ENCODE results near the gene NLK.
"Not testable (repeated sequence)": the region's sequence is repeated elsewhere in the genome, so short reads cannot be mapped to it uniquely, and the experiment has no call there.

Gene NLK

DNA sequence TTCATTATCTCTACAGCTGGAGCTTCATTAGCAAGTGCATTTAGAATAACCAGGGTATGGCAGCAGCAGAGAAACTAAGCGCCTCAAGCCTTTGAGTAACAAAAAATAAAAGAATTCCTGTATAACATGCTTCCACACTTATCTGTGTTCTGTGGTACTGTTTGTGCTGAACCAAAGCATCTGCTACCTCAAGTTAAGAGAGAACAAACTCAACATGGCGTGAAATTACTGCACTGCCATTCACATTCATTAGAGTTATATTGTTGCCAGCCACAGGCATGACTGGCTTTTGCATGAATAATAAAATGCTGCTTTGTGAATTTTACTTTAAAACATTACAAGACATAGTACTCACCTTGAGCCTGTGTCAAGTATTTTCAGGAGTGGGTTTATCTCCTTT lies 76.6 kb downstream of the NLK start:
- DNase-seq = no peak

DNA sequence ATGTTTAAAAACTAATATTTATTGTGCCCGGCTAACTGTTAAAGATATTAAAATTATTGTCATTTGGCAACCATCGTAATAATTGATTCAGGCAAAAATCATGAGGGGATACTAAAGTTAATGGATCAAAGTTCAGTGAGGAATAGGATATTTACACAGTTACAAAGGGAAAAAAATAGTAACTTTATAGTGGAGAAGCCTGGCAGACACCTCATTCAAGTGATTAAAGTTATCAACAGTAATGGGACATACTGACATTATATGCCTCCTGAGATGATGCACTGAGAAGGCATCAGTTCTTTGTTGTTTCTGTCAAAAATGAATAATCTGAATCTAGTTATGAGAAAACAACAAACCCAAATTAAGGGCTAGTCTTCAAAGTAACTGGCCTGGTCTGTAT lies 77.1 kb downstream of the NLK start:
- no peak for DNase-seq

DNA sequence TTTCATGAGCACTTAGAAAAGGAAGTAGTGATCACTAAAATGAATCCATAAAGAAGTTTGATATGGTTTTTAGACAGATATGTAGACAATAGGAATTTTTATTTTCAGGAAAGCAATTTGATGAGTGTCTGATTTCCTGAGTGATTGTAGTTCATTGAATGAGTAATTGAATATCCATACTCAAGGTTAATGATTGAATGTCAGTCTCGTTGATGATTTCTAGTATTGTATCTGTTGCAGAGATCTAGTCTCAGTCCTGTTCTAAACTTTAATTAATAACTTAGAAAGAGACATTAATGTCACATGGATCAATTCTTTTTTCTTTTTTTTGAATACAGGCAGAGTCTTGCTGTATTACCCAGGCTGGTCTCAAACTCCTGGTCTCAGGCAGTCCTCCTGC lies 78.3 kb downstream of the NLK start:
- DNase-seq = no peak

DNA sequence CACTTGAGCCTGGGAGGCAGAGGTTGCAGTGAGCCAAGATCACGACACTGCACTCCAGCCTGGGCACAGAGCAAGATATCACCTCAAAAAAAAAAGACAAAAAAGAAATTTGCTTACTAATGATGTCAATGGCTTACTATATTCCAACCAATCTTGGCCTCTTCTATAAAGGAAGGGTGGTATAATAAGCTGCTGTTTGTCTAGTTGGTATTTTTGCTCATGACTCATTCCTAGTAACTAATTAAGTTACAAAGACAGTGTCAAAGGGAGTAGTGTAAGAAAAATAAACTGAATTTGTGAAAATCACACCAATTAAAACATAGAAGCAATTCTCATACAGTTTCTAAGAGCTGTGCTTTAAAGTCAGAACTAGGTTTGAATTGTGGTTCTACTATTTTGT lies 82.5 kb downstream of the NLK start:
- DNase-seq = no peak

DNA sequence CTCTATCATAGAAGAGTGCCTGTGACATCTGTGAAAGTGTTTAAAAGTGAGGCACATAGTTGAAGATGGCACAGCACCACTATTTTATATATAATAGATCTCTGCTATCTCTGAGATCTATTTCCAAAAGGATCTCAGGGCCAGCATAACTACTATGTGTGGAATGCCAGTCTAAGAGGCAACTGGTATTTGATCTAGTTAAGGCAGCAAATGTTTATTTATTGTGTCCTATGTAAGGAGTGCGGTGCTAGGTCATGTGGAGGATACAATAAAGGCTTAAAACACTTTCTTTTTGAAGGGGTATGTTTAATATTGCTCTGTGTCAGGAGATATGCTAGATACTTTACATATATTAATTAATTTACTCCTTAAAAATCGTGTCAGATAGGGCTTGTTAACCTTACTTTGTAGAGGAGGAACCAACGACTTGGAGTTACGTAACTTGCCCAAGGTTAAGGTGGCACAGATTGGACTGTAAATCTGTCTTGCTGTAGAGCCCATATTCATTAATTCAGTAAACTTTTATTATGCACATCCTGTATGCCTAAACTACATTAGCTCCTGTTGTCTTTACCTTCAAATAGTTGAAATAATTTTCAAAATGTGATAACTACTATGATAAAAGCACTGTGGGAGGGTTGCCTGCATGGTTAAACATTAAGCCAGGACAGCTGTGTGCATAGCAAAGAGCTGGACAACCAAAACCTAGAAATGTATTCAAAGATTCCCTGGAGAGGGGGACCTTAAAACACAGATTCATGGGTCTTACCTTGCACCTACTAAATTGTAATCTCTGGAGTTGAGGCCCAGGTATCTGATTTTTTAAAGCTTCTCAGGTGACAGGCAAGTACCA lies 83.3 kb downstream of the NLK start:
- no peak for DNase-seq

DNA sequence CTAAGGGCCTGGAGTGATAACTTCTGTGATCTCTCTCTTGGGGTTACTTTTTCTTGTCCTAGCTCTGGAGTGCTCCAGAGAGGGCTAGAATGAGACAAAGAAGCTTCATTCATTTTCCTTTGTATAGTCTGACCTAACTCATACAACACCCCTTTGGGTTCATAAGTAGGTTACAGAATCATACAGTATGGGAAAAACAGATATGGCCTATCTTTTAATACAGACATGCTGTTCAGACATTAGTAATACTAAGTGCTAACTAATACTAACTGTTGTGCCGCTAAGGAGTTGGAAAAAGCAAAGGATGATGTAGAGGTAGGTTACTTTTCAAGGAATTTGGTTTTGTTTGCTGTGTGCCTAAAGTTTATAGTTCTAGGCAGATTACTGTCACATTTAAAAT lies 84.7 kb downstream of the NLK start:
- DNase-seq = no peak

DNA sequence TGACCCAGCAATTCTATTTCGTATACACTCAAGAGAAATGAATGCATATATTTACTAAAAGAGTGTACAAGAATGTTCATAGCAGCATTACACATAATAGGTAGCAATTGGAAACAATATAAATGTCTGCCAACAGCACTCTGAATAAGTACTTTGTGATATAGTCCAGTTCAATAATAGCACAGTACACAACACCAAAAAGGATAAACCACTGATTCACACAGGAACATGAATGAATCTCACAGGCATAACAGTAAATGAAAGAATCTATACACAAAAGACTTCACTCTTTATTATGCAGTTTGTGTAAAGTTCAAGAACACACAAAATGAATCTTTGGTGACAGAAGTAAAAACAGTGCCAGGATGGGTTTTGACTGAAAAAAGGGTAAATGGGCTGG lies 86.3 kb downstream of the NLK start:
- DNase-seq = no peak

- no peak for DNase-seq
Observed at GRCh38 chr17:28130472-28130871, 88.0 kb downstream of the NLK start.

GRCh38 chr17:28131599-28131998 lies 89.1 kb downstream of the NLK start:
- no peak for DNase-seq

DNA sequence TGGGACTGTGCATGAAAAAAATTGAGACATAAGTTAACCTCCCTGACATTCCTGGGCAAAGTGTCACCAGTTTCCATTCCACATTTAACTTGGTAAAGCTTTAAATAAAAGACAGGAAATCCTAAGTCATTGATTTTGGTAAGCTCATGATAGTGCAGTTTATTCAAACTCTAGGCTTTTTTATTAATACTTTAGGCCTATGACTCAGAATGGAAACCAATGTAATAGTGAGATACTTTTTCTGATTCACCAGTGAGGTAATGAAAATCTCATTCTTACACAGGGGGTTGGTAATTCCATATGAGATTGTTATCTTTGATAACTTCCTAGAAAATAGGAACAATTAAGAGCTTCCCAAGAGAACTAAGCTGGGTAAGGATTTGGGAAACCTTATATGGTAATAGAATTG lies 91.1 kb downstream of the NLK start:
- no peak for DNase-seq

DNA sequence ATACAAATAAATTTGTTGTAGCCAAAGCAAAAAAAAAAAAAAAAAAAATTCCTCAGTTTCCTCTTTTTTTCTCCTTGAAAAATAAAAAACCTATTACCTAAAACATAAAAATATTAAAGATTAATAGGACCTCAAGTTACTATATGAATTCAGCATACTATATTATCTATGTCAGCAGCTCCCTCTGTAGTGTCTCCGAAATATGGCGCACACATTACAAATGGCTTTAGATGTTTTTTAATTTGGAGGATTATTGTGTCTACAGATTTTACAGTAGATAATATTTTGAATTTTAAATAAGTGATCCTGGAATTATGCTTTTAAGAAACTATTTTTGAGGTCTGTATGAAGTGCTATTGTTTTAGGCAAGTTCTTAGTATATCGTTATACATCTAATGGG lies 94.4 kb downstream of the NLK start:
- no peak for DNase-seq

GRCh38 chr17:28139822-28140221 lies 97.3 kb downstream of the NLK start:
- DNase-seq = no peak

DNA sequence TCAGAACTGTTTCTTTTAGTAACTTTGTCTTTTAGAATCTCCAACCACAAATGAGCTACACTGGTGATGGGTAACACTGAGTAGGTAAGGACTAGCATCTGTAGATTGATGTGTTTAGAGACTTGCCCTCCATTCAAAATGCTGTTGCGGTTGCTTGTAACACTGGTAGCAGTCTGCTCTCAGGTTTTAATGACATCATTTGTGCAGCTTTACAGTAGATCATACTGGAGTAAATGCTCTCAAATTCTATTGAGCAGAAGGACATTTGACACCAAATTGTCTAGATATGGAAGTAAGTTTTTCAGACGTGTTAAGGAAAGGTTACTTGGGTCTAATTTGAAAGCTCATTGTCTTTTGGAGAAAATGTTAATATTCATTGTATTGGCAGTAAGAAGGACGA lies 98.8 kb downstream of the NLK start:
- DNase-seq = no peak

DNA sequence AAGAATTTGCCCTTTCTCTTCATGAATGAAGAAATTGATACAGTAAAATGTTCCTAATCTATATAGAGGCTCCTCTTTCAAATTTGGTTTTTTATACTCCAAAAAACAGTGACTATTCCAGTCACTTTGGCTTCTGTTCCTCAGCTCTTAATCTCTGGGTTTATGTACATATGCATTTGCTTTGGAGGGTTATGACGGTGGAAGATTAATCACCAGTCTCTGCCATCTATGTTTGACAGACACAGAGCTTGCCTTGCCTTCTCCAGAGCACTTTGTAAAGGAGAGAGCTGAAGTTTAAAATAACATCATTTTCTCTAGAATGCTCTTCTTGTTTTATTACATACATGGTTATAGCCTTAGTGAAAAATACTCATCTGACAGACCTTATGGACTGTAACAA lies 99.3 kb downstream of the NLK start:
- no peak for DNase-seq

DNA sequence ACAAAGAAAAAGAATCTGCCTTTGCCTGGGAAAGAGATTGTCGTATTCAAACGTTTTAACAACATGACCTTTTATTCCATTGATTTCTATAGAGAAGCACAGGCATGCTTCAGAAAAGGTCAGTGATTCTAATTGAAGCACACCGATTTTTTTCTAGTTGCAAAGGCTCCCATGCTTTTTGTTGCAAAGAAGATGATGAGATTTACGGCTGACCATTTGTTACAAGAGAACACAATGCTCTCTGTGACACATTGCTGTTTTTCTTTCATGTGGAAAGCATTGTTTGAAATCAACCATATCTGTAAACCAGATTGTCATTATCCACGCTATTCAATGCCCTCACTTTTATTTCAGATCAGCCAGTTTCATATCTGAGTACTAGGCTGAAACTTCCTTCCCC lies 99.8 kb downstream of the NLK start:
- no peak for DNase-seq

- DNase-seq = no peak
Observed at GRCh38 chr17:28144019-28144418, 101.5 kb downstream of the NLK start.

DNA sequence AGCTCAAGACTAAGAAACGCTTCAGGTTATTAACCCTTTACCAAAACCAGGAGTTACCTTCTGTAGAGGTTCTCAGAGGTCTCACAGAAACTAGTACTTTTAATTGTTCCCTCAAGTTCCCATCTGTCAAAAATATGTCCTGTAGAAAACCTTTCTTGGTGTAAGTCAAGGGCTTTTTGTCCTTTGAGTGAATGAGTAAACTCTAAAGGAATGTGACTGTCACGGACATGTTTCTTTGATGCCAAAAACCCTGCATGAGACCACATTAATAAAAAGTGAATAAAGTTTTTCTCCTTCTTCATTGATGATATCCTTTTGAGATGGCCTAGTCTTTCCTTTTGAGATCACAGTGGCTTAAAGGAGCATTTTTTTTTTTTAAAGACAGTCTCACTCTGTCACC lies 102.9 kb downstream of the NLK start:
- DNase-seq = no peak

GRCh38 chr17:28147017-28147416 lies 104.5 kb downstream of the NLK start:
- DNase-seq = no peak

- DNase-seq = no peak
Observed at GRCh38 chr17:28151001-28151400, 108.5 kb downstream of the NLK start.

GRCh38 chr17:28154214-28154613 lies 111.7 kb downstream of the NLK start:
- no peak for DNase-seq

DNA sequence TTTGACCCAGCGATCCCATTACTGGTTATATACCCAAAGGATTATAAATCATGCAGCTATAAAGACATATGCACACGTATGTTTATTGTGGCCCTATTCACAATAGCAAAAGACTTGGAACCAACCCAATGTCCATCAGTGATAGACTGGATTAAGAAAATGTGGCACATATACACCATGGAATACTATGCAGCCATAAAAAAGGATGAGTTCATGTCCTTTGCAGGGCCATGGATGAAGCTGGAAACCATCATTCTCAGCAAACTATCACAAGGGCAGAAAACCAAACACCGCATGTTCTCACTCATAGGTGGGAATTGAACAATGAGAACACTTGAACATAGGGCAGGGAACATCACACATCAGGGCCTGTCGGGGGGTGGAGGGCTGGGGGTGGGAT lies 112.9 kb downstream of the NLK start:
- not testable (repeated sequence) for DNase-seq

DNA sequence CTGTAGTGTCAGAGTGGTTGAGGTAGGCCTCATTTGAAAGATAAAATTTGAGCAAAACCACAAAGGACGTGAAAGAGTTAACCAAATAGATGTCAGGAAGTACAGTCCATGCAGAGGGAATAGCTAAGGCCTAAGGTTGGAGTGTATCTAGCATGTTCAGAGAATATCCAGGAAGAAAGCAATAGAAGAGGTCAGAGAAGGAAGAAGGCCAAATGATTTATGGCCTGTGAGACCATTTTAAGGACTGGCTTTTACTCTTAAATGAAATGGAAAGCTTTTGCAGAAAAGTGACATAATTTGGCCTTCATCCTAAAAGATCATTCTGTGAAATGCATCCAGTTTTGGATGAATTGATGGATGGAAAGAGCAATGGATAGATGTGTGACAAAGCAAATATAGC lies 116.5 kb downstream of the NLK start:
- DNase-seq = no peak

GRCh38 chr17:28159924-28160323 lies 117.4 kb downstream of the NLK start:
- DNase-seq = no peak

DNA sequence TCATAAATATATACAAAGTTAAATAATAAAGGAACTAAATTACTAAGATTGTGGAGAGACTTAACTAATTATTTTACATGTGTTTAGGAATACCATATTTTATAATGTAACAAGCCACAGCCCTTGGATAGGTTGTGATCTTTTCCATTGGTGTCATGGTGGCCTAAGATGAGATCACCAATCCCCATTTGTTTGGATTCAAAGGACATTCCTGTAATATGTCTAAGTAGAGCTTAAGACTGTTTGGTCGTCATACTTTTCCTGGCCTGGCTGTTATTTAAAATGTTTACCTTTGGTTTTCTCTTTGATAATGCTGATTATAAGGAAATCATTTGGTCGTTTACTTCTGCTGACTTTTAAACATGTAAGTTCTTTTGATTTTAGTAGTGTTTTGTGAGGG lies 118.1 kb downstream of the NLK start:
- no peak for DNase-seq

- no peak for DNase-seq
Observed at GRCh38 chr17:28161311-28161710, 118.8 kb downstream of the NLK start.

Data from left hindlimb (tissue), 1 donor.